Trophoblast cell (in vitro differentiated cells and primary cell): Measurements from ENCODE around the gene INVS.

Experiments used
- DNase-seq, 2 donors: peaks; one replicate each; pipeline ENCODE4 v3.0.0-alpha.2; 2016
- H2AFZ ChIP-seq: 2 replicates; pipeline ENCODE4 v1.6.1; 2013; ENCODE audit warnings: low read length, moderate library complexity, mild to moderate bottlenecking; ENCODE audit not compliant: insufficient read depth, poor library complexity
- H2AK5ac ChIP-seq: 2 replicates; pipeline ENCODE4 v1.6.1; 2013; ENCODE audit warnings: mild to moderate bottlenecking, low read length
- H2BK120ac ChIP-seq: 2 replicates; pipeline ENCODE4 v1.6.1; 2013; ENCODE audit warnings: low read length, mild to moderate bottlenecking, moderate library complexity; ENCODE audit not compliant: insufficient read depth, poor library complexity
- H2BK12ac ChIP-seq: 2 replicates; pipeline ENCODE4 v1.6.1; 2013; ENCODE audit warnings: mild to moderate bottlenecking, low read length, moderate library complexity
- H2BK5ac ChIP-seq: 2 replicates; pipeline ENCODE4 v1.6.1; 2013; ENCODE audit warnings: low read length, low read depth, moderate library complexity, mild to moderate bottlenecking; ENCODE audit not compliant: poor library complexity
- H3K14ac ChIP-seq: 2 replicates; pipeline ENCODE4 v1.6.1; 2013; ENCODE audit warnings: mild to moderate bottlenecking, low read length
- H3K18ac ChIP-seq: 2 replicates; pipeline ENCODE4 v1.6.1; 2013; ENCODE audit warnings: mild to moderate bottlenecking, low read length
- H3K23ac ChIP-seq: 2 replicates; pipeline ENCODE4 v1.6.1; 2013; ENCODE audit warnings: low read length
- H3K27ac ChIP-seq: 2 replicates; pipeline ENCODE4 v1.5.1; 2013; ENCODE audit warnings: low read depth, mild to moderate bottlenecking, inconsistent platforms, low read length, moderate library complexity
- H3K27me3 ChIP-seq: 2 replicates; pipeline ENCODE4 v1.6.1; 2013; ENCODE audit warnings: inconsistent platforms, mild to moderate bottlenecking, low read length, moderate library complexity; ENCODE audit not compliant: insufficient read depth
- H3K36me3 ChIP-seq, 2 experiments: 1 replicate in 1 of 2; 2 replicates in 1 of 2; pipeline ENCODE4 v1.6.1; 2013; ENCODE audit warnings: low read length in 2 of 2, mild to moderate bottlenecking in 2 of 2, moderate library complexity in 1 of 2; ENCODE audit not compliant: insufficient read depth in 2 of 2, control insufficient read depth in 1 of 2
- H3K4ac ChIP-seq: 2 replicates; pipeline ENCODE4 v1.6.1; 2013; ENCODE audit warnings: low read depth, mild to moderate bottlenecking, low read length, moderate library complexity
- H3K4me1 ChIP-seq, 2 experiments: 1 replicate in 1 of 2; 2 replicates in 1 of 2; pipeline ENCODE4 v1.6.1; 2013; ENCODE audit warnings: low read length in 2 of 2, mild to moderate bottlenecking in 2 of 2, moderate library complexity in 1 of 2; ENCODE audit not compliant: insufficient read depth in 2 of 2, control insufficient read depth in 1 of 2
- H3K4me2 ChIP-seq: 2 replicates; pipeline ENCODE4 v1.6.1; 2013; ENCODE audit warnings: inconsistent platforms, mild to moderate bottlenecking, low read length, moderate library complexity
- H3K4me3 ChIP-seq: 2 replicates; pipeline ENCODE4 v1.5.1; 2013; ENCODE audit warnings: mild to moderate bottlenecking, low read depth, low read length, inconsistent platforms
- H3K79me1 ChIP-seq: one replicate; pipeline ENCODE4 v1.6.1; 2013; ENCODE audit warnings: low read length
- H3K79me2 ChIP-seq: 2 replicates; pipeline ENCODE4 v1.6.1; 2013; ENCODE audit warnings: low read length, mild to moderate bottlenecking; ENCODE audit not compliant: control insufficient read depth, insufficient read depth, poor library complexity
- H3K9ac ChIP-seq: 2 replicates; pipeline ENCODE4 v1.6.1; 2013; ENCODE audit warnings: mild to moderate bottlenecking, low read length
- H3K9me3 ChIP-seq: 2 replicates; pipeline ENCODE4 v1.6.1; 2013; ENCODE audit warnings: low read depth, mild to moderate bottlenecking, control low read depth, inconsistent platforms, low read length; ENCODE audit not compliant: insufficient read depth
- H4K12ac ChIP-seq: 2 replicates; pipeline ENCODE4 v1.6.1; 2013; ENCODE audit warnings: low read depth, mild to moderate bottlenecking, low read length, moderate library complexity
- H4K8ac ChIP-seq: 2 replicates; pipeline ENCODE4 v1.6.1; 2013; ENCODE audit warnings: low read depth, mild to moderate bottlenecking, low read length, moderate library complexity
- H4K91ac ChIP-seq: one replicate; pipeline ENCODE4 v1.6.1; 2013; ENCODE audit warnings: low read depth, mild to moderate bottlenecking, low read length, moderate library complexity
- WGBS: extraction: QIAGEN DNeasy Blood & Tissue Kit; methylation state at CpG from one replicate; pipeline ENCODE4 v1.1.7; 2013; ENCODE audit warnings: missing lambda C conversion rate; ENCODE audit not compliant: insufficient read length, insufficient coverage; ENCODE audit errors: extremely low coverage; 5-methylcytosine and 5-hydroxymethylcytosine counted together

INVS gene

GRCh38 chr9:100277166-100277979 lies 178.3 kb downstream of the INVS start:
- Histone ChIP-seq H3K4me3 (no peak overlapping the region), H3K79me2 (no peaks in the 10 kb centered on the region), H3K4me2 (no peak overlapping the region), H3K9ac (no peak overlapping the region), H2BK120ac (no peak overlapping the region), H3K36me3 (peaks cover 1 to 10% of the 10 kb centered on the region in 2 experiments), H3K18ac (no peak overlapping the region), H4K8ac (no peak overlapping the region), H2AFZ (no peak overlapping the region), H3K79me1 (no peaks in the 10 kb centered on the region), H2AK5ac (no peak overlapping the region), H3K4me1 (peaks cover 4 to 5% of the 10 kb centered on the region in 2 experiments), H3K14ac (no peak overlapping the region), H4K91ac (no peak overlapping the region), H2BK12ac (no peak overlapping the region), H3K4ac (no peak overlapping the region), H3K27ac (no peak overlapping the region), H3K27me3 (no peaks in the 10 kb centered on the region), H3K9me3 (no peaks in the 10 kb centered on the region), H4K12ac (no peak overlapping the region), H2BK5ac (no peak overlapping the region), H3K23ac (no peak overlapping the region)
- DNase-seq = peak; percentile 39 to 82
- WGBS = no CpG with 5 or more reads among the region's 5 CpGs

- Histone ChIP-seq H3K9ac (no peak overlapping the region), H4K8ac (no peak overlapping the region), H3K79me2 (no peaks in the 10 kb centered on the region), H3K23ac (no peak overlapping the region), H3K27ac (no peak overlapping the region), H3K4me3 (no peak overlapping the region), H3K4me2 (no peak overlapping the region), H3K36me3 (peaks cover 0 to 6% of the 10 kb centered on the region in 2 experiments), H3K4ac (no peak overlapping the region), H3K9me3 (no peaks in the 10 kb centered on the region), H2BK12ac (no peak overlapping the region), H2BK5ac (no peak overlapping the region), H4K12ac (no peak overlapping the region), H3K79me1 (no peaks in the 10 kb centered on the region), H2AFZ (no peak overlapping the region), H3K14ac (no peak overlapping the region), H3K4me1 (peaks cover 5 to 8% of the 10 kb centered on the region in 2 experiments), H2AK5ac (no peak overlapping the region), H3K18ac (no peak overlapping the region), H3K27me3 (no peaks in the 10 kb centered on the region), H4K91ac (no peak overlapping the region), H2BK120ac (no peak overlapping the region)
- no peak for DNase-seq
- WGBS = no CpG with 5 or more reads among the region's 2 CpGs
Observed at GRCh38 chr9:100281066-100281465, 182.0 kb downstream of the INVS start.

DNA sequence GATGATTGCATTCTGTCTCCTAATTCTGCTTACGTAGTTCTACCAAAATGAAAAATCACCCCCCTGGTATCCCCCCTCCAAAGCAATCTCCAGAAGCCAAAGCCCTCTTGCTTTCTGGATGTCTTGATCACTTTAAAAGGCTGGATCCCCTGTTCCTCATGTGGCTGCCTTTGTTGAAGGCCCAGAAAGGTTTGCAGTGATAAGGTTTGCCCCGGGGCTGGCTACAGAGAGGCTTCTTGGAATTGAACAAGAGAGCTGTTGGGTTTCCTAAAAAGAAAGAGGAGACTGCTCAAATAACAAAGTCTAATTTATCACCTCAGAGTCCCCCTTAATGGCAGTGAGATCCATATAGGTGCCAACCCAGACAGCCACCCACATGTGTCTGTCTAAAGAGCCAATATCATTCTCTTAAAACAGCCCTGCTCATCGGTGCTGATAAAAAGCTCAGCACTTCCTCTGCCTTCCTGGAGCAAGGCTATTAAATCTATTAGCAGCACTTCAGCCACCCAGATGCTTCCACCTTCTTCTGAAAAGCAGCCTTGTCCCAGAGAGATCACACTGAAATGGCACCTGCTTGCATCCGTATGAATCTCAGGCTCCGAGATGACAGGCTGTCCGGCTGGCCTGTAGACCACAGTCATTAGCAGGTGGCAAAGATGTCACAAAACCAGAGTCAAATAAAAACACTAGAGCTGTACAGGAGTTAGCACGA lies 182.8 kb downstream of the INVS start:
- H3K9me3 ChIP-seq = no peaks in the 10 kb centered on the region
- H2BK12ac ChIP-seq = no peak overlapping the region
- no peak for DNase-seq
- H3K4me1 ChIP-seq = peaks cover 5 to 8% of the 10 kb centered on the region in 2 experiments
- peaks cover 0 to 9% of the 10 kb centered on the region in 2 experiments for H3K36me3 ChIP-seq
- no peaks in the 10 kb centered on the region for H3K79me1 ChIP-seq
- no peak overlapping the region for H3K4ac ChIP-seq
- H2AK5ac ChIP-seq = no peak overlapping the region
- no peak overlapping the region for H3K4me2 ChIP-seq
- no peak overlapping the region for H2BK5ac ChIP-seq
- H3K79me2 ChIP-seq = no peaks in the 10 kb centered on the region
- H3K18ac ChIP-seq = no peak overlapping the region
- H2BK120ac ChIP-seq = no peak overlapping the region
- WGBS = no CpG with 5 or more reads among the region's 7 CpGs
- no peak overlapping the region for H3K4me3 ChIP-seq
- no peak overlapping the region for H3K9ac ChIP-seq
- no peak overlapping the region for H4K8ac ChIP-seq
- no peak overlapping the region for H3K14ac ChIP-seq
- no peak overlapping the region for H2AFZ ChIP-seq
- H4K12ac ChIP-seq = no peak overlapping the region
- H4K91ac ChIP-seq = no peak overlapping the region
- no peak overlapping the region for H3K27ac ChIP-seq
- H3K27me3 ChIP-seq = no peaks in the 10 kb centered on the region
- no peak overlapping the region for H3K23ac ChIP-seq

DNA sequence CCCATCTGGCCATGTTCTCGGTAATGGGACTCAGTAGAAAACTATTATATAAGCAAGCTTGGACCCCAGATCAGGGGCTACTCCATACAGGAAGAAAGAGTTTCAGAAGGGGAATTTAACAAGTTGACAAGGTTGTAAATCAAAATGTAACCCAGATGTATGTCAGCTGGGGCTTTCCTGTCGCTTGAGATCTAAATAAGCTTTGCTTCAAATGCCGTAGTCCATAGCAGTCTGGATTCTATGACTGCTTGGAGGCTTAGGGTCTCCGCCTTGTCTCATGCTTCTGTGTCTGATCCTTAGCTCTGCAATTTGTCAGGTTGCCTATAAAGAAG lies 183.3 kb downstream of the INVS start:
- Histone ChIP-seq H3K4ac (no peak overlapping the region), H4K12ac (no peak overlapping the region), H3K79me1 (no peaks in the 10 kb centered on the region), H3K18ac (no peak overlapping the region), H2BK5ac (no peak overlapping the region), H3K79me2 (no peaks in the 10 kb centered on the region), H2BK12ac (no peak overlapping the region), H3K36me3 (peaks cover 0 to 12% of the 10 kb centered on the region in 2 experiments), H3K4me3 (no peak overlapping the region), H2AK5ac (no peak overlapping the region), H3K9me3 (no peaks in the 10 kb centered on the region), H2AFZ (no peak overlapping the region), H3K27me3 (no peaks in the 10 kb centered on the region), H3K4me2 (no peak overlapping the region), H3K9ac (no peak overlapping the region), H4K91ac (no peak overlapping the region), H3K14ac (no peak overlapping the region), H2BK120ac (no peak overlapping the region), H3K27ac (no peak overlapping the region), H3K4me1 (peaks cover 5 to 8% of the 10 kb centered on the region in 2 experiments), H4K8ac (no peak overlapping the region), H3K23ac (no peak overlapping the region)
- no peak for DNase-seq
- WGBS = no CpG with 5 or more reads among the region's 4 CpGs
